Naive thymus-derived CD4-positive, alpha-beta T cell (primary cell): ENCODE measurements around the gene PITPNM1. TPM values are rescaled to one million over a fixed set of nuclear protein-coding genes. Genes with fewer than 3 reads are reported as not detected.

Source experiments
- ATAC-seq: fragments of 150-1000 bp; cut with Tn5 transposase; 2 replicates; pipeline ENCODE4 v1.10.0; 2021; ENCODE audit warnings: mild to moderate bottlenecking, moderate library complexity
- CTCF ChIA-PET: fragments of 350-600 bp; sonication (Branson Sonifier 250); formaldehyde crosslinking; loops from one replicate; lab custom pipeline; 2021; ENCODE audit warnings: antibody characterized with exemption; lab: Charles Lee
- POLR2A ChIA-PET: fragments of 350-600 bp; sonication (Branson Sonifier 250); formaldehyde crosslinking; loops from one replicate; lab custom pipeline; 2021; ENCODE audit warnings: antibody characterized with exemption, inconsistent platforms; lab: Charles Lee
- DNase-seq, 9 donors: peaks; one replicate each; pipeline versions ENCODE4 v3.0.0 to v3.0.0-alpha.2; 2020 to 2022; ENCODE audit warnings: mixed read lengths in 1 of 9
- H3K27ac ChIP-seq: one replicate; pipeline ENCODE4 v1.7.0; 2013; ENCODE audit warnings: mild to moderate bottlenecking, low read depth, low read length, moderate library complexity
- H3K27me3 ChIP-seq, 2 donors: one replicate each; pipeline ENCODE4 v1.7.0; 2013; ENCODE audit warnings: low read length in 2 of 2, mild to moderate bottlenecking in 2 of 2, moderate library complexity in 2 of 2; ENCODE audit not compliant: control insufficient read depth in 2 of 2, insufficient read depth in 2 of 2
- H3K36me3 ChIP-seq, 3 experiments: 1 replicate in 2 of 3; 2 replicates in 1 of 3; pipeline ENCODE4 v1.7.0; 2013; ENCODE audit warnings: low read length in 3 of 3, mild to moderate bottlenecking in 3 of 3, moderate library complexity in 1 of 3; ENCODE audit not compliant: insufficient read depth in 3 of 3, control insufficient read depth in 2 of 3
- H3K4me1 ChIP-seq, 2 donors: one replicate each; pipeline ENCODE4 v1.7.0; 2013; ENCODE audit warnings: low read length in 2 of 2, mild to moderate bottlenecking in 2 of 2, moderate library complexity in 1 of 2; ENCODE audit not compliant: control insufficient read depth in 2 of 2, insufficient read depth in 2 of 2
- H3K4me3 ChIP-seq: 2 replicates; pipeline ENCODE4 v1.7.0; 2013; ENCODE audit warnings: mild to moderate bottlenecking, low read length
- H3K9me3 ChIP-seq, 3 experiments: 1 replicate in 2 of 3; 2 replicates in 1 of 3; pipeline ENCODE4 v1.7.0; 2013; ENCODE audit warnings: low read length in 3 of 3; ENCODE audit not compliant: control insufficient read depth in 2 of 3
- H3K27ac Mint-ChIP-seq, 9 donors: one replicate each; pipeline ENCODE4 v1.8.0; 2020 to 2022; ENCODE audit warnings: mixed read lengths in 9 of 9, mild to moderate bottlenecking in 8 of 9, moderate library complexity in 5 of 9, inconsistent platforms in 2 of 9
- H3K27me3 Mint-ChIP-seq, 5 donors: one replicate each; pipeline ENCODE4 v1.8.0; 2021 to 2022; ENCODE audit warnings: mixed read lengths in 5 of 5, mild to moderate bottlenecking in 1 of 5
- H3K36me3 Mint-ChIP-seq, 5 donors: one replicate each; pipeline ENCODE4 v1.8.0; 2020 to 2022; ENCODE audit warnings: mixed read lengths in 5 of 5, mild to moderate bottlenecking in 3 of 5, inconsistent platforms in 1 of 5
- H3K4me1 Mint-ChIP-seq, 7 donors: one replicate each; pipeline ENCODE4 v1.8.0; 2020 to 2022; ENCODE audit warnings: mixed read lengths in 7 of 7, mild to moderate bottlenecking in 3 of 7, inconsistent platforms in 1 of 7
- H3K4me3 Mint-ChIP-seq, 10 donors: one replicate each; pipeline ENCODE4 v1.8.0; 2020 to 2022; ENCODE audit warnings: mild to moderate bottlenecking in 10 of 10, mixed read lengths in 10 of 10, moderate library complexity in 6 of 10, inconsistent platforms in 2 of 10
- H3K9me3 Mint-ChIP-seq, 11 donors: one replicate each; pipeline ENCODE4 v1.8.0; 2020 to 2022; ENCODE audit warnings: mixed read lengths in 11 of 11, mild to moderate bottlenecking in 4 of 11, inconsistent platforms in 1 of 11, moderate library complexity in 1 of 11
- intact Hi-C, 2 donors: fragments of 100-400 bp; cut with micrococcal nuclease; formaldehyde crosslinking; loops; one replicate each; pipeline ENCODE4 v1.15.1; 2023
- polyA plus RNA-seq, 2 donors: library from polyadenylated mRNA; unstranded; fragments of 300-500 nt; fragmentation: Illumina TruSeq; gene quantifications; one replicate each; pipeline ENCODE4 v1.2.3, GENCODE V29; 2021
- total RNA-seq, 6 experiments: library from RNA in 5 of 6; stranded (reverse) in 5 of 6; gene quantifications; 1 replicate in 5 of 6; 2 replicates in 1 of 6; pipeline ENCODE4 v1.2.3 and lab custom pipeline; 2021 to 2026

Gene PITPNM1
- total and polyA plus RNA-seq, 7 experiments from 2014 or later = 9.5 to 133 (median 92.4) TPM

DNA sequence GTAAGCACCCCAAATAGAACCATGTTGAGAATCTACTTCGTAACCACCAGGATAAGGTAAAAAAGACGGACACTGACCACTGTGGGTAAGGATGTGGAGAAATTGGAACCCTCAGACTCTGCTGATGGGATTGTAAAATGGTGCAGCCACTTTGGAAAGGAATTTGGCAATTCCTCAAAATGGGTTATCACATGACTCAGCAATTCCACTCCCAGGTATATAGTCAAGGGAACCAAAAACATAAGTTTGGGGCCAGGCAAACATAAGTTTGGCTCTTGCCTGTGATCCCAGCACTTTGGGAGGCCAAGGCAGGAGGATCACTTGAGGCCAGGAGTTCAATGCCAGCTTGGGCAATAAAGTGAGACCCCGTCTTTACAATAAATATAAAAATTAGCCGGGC is 23.2 kb upstream of the PITPNM1 start:
- ATAC-seq (no peak), DNase-seq (no peak)
- Mint-ChIP-seq H3K9me3 (peaks cover 0 to 7% (median 3%) of the 10 kb centered on the region in 11 donors), H3K27me3 (peaks cover 0 to 11% (median 5%) of the 10 kb centered on the region in 5 donors), H3K36me3 (peaks cover 0 to 1% (median 0%) of the 10 kb centered on the region in 5 donors), H3K4me1 (peaks cover 0 to 2% (median 0%) of the 10 kb centered on the region in 7 donors), H3K27ac (no peak overlapping the region), H3K4me3 (no peak overlapping the region)
- Histone ChIP-seq H3K4me3 (no peak overlapping the region), H3K27me3 (no peaks in the 10 kb centered on the region), H3K27ac (no peak overlapping the region), H3K4me1 (no peaks in the 10 kb centered on the region), H3K9me3 (peaks cover 0 to 2% (median 0%) of the 10 kb centered on the region in 3 experiments), H3K36me3 (no peaks in the 10 kb centered on the region)
- intact Hi-C loops = no loop called here
- ChIA-PET CTCF (no interaction called here), POLR2A (no interaction called here)

DNA sequence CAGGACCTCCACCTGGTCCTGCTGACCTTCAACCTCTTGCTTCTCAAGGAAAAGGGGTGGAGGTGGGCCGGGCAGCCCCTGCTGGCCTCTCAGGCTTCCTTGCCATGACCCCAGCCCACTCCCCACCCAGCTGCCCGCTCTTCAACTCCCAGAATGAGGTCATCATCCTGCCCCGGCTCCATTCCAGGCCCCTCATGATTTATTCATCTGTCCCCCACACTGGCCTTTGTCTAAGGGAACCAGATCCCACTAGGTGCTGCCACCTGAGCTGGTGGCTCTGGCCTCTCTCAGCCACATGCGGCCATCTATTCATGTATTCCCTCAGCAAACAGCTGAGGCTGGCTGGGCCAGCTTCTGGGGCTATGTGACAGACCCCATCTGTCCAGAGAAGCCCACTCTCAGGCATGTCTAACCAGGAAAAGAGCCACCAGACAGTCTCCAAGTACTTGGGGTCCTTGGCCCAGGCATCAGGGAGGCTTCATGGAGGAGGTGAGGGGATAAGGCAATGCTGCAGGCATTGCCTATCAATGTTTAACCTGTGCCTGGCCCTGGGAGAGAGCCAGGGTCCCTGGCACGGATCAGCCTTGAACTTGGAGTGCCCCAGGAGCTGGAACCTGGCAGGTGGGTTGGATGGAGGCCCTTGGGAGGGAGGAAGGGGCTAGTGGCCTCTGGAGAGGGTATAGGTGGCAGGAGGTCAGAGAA is 20.3 kb upstream of the PITPNM1 start:
- H3K27ac ChIP-seq = no peak overlapping the region
- ChIA-PET CTCF (no interaction called here), POLR2A (no interaction called here)
- H3K4me3 Mint-ChIP-seq = no peak overlapping the region
- H3K4me1 Mint-ChIP-seq = peaks cover 0 to 2% (median 0%) of the 10 kb centered on the region in 7 donors
- H3K36me3 ChIP-seq = no peaks in the 10 kb centered on the region
- no peak overlapping the region for H3K4me3 ChIP-seq
- H3K4me1 ChIP-seq = no peaks in the 10 kb centered on the region
- H3K9me3 ChIP-seq = no peaks in the 10 kb centered on the region
- intact Hi-C loops = no loop called here
- H3K9me3 Mint-ChIP-seq = peaks cover 0 to 6% (median 0%) of the 10 kb centered on the region in 11 donors
- DNase-seq (no peak), ATAC-seq (no peak)
- no peaks in the 10 kb centered on the region for H3K27me3 ChIP-seq
- H3K36me3 Mint-ChIP-seq = no peaks in the 10 kb centered on the region
- H3K27me3 Mint-ChIP-seq = peaks cover 0 to 11% (median 5%) of the 10 kb centered on the region in 5 donors
- H3K27ac Mint-ChIP-seq = peak overlapping the region in 1 of 9 donors; percentile 36

DNA sequence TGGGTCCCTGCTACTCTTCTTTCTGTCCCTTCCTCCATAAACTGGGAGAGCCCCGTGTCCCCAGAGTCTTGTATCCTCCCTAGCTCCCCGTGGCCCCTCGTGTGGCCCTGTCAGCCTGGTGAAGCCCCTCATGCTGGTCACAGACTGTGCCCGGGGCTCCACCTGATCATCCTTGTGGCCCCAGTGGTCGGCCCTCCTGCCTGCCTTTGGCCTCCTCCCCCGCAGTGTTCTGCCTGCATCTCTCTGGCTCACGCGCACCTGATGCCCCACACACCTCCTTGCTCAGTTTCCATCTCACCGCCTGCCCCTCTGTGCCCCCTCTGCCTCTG is 19.3 kb upstream of the PITPNM1 start:
- peaks cover 0 to 11% (median 5%) of the 10 kb centered on the region in 5 donors for H3K27me3 Mint-ChIP-seq
- Histone ChIP-seq H3K4me1 (no peaks in the 10 kb centered on the region), H3K36me3 (no peaks in the 10 kb centered on the region), H3K27me3 (no peaks in the 10 kb centered on the region), H3K4me3 (no peak overlapping the region), H3K9me3 (no peaks in the 10 kb centered on the region), H3K27ac (no peak overlapping the region)
- no peaks in the 10 kb centered on the region for H3K36me3 Mint-ChIP-seq
- no peak overlapping the region for H3K4me3 Mint-ChIP-seq
- ChIA-PET CTCF (no interaction called here), POLR2A (no interaction called here)
- ATAC-seq (no peak), DNase-seq (no peak)
- H3K27ac Mint-ChIP-seq = no peak overlapping the region
- intact Hi-C loops = no loop called here
- peaks cover 0 to 2% (median 0%) of the 10 kb centered on the region in 7 donors for H3K4me1 Mint-ChIP-seq
- peaks cover 0 to 6% (median 0%) of the 10 kb centered on the region in 11 donors for H3K9me3 Mint-ChIP-seq

DNA sequence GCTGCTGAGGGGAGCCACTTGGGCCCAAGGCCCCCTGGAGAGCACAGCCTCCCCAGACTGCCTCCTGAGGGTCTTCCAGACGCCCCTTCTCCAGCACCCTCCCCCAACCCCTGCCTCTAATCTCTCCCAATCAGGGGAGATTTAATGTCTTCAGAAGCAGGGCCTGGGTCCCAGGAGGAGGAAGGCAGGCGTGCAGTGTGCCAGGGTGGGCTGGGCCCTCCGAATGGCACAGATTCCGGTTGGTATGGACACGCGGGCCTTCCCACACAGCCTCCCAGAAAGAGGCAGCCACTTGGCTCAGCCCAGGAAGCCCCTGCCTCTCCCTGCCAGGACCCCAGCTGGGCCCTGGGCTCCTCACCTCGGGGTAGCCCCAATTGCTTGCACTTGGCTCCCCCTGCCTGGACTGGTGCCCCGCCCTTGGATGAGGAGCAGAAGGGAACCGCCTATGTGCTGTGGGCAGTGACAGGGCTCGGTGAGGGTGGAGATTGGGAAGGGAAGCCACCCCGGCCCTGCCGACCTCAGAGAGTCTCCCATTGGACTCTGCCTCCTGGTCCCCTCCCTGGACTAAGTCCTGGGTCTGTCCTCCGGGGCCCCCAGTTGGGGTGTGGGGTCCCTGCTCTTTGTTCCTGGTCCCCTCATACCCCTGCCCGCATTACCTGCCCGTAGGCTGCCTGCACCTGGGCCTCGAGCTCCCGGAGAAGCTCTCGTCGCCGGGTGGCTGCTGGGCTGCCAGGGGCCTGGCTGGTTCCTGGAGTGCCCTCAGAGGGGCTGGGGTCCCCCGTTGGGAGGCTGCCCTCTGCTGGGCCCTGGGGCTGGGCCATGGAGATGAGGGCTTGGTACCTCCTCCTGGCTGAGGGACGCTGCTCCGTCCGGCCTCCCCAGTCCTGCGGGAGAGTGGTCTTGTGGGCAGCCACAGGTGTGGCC is 18.7 kb upstream of the PITPNM1 start:
- Mint-ChIP-seq H3K4me1 (peaks cover 0 to 2% (median 0%) of the 10 kb centered on the region in 7 donors), H3K9me3 (peaks cover 0 to 6% (median 0%) of the 10 kb centered on the region in 11 donors), H3K27me3 (peaks cover 0 to 11% (median 5%) of the 10 kb centered on the region in 5 donors), H3K4me3 (no peak overlapping the region), H3K27ac (no peak overlapping the region), H3K36me3 (no peaks in the 10 kb centered on the region)
- Histone ChIP-seq H3K27me3 (no peaks in the 10 kb centered on the region), H3K27ac (no peak overlapping the region), H3K4me3 (no peak overlapping the region), H3K9me3 (no peaks in the 10 kb centered on the region), H3K36me3 (no peaks in the 10 kb centered on the region), H3K4me1 (no peaks in the 10 kb centered on the region)
- ChIA-PET POLR2A (no interaction called here), CTCF (no interaction called here)
- DNase-seq (no peak), ATAC-seq (no peak)
- intact Hi-C loops = no loop called here

DNA sequence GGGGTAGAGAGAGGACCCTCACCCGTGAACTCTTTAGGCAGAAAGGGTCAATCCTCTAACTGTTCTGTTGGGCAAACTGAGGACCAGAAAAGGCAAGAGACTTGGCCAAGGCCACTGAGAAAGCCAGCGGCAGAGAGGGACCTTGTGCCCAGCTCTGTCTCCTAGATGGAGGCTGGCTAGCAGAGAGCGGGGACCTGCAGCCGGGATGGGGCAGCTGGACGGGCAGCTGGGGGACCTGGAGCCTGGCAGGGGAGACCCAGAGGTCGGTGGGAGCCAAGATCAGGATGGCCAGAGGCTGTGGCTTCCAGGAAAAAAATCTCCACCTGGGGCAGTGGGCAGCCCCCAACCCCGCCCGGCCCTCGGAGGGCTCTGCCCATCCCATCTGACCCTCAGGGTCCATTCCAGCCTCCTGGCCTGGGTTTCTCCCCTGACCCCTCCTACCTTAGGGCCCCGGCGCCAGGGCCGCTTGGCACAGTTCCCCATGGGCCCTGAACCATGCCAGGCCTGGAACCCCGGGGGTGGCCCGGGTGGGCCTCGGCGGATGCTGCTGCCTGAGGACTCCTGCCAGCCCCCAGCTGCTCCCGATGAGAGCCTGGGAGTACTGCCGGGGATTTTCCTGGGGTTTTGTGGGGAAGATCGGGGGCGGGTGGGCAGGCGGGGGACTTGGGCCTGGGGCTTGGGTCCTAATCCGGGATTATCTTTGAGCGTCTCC is 17.8 kb upstream of the PITPNM1 start, which contains the start of gene CABP2:
TSS of gene CABP2 (minus strand) at position 603 of the 712 bp plus-strand sequence. CDS start at position 483, 120 bp downstream.
- H3K9me3 Mint-ChIP-seq = peaks cover 0 to 6% (median 0%) of the 10 kb centered on the region in 11 donors
- DNase-seq (no peak), ATAC-seq (no peak)
- H3K36me3 Mint-ChIP-seq = no peaks in the 10 kb centered on the region
- H3K27me3 Mint-ChIP-seq = peaks cover 0 to 11% (median 5%) of the 10 kb centered on the region in 5 donors
- H3K4me3 Mint-ChIP-seq = no peak within 1 kb of the TSS
- Histone ChIP-seq H3K36me3 (no peaks in the 10 kb centered on the region), H3K27me3 (no peaks in the 10 kb centered on the region), H3K9me3 (no peaks in the 10 kb centered on the region), H3K27ac (no peak within 1 kb of the TSS), H3K4me1 (no peaks in the 10 kb centered on the region), H3K4me3 (no peak within 1 kb of the TSS)
- ChIA-PET POLR2A (interaction anchor here (0.8 kb wide), 1 partner anchor 46 kb away, joined by 6 read pairs; no protein-coding TSS in a partner anchor), CTCF (no interaction called here)
- intact Hi-C loops = no loop called here
- H3K4me1 Mint-ChIP-seq = peaks cover 0 to 2% (median 0%) of the 10 kb centered on the region in 7 donors
- no peak within 1 kb of the TSS for H3K27ac Mint-ChIP-seq

DNA sequence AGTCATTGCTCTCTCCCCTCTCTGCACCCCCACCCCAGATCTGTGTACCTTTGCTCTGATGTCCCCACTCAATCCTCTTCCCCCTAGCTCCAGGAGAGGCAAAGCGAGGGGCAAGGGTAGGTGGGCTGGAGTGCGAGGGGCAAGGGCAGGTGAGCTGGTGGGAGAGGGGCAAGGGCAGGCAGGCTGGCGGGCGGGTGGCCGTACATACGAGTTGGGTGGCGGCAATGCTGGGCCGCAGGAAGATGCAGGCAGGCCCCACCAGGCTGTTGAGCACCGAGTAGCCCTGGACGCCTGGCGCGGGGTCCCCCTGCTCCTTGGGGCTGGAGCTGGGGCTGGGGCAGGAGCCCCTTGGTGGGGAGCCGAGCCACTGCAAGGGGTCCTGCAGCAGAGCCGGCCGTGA is 17.2 kb upstream of the PITPNM1 start:
- intact Hi-C loops = no loop called here
- CTCF ChIA-PET = no interaction called here
- no peak overlapping the region for H3K27ac Mint-ChIP-seq

More for the DNA sequence above, 17.2 kb upstream of the PITPNM1 start:
- Mint-ChIP-seq H3K9me3 (peaks cover 0 to 2% (median 0%) of the 10 kb centered on the region in 11 donors), H3K27me3 (peaks cover 0 to 8% (median 2%) of the 10 kb centered on the region in 5 donors), H3K4me1 (peaks cover 0 to 2% (median 0%) of the 10 kb centered on the region in 7 donors), H3K4me3 (no peak overlapping the region), H3K36me3 (no peaks in the 10 kb centered on the region)
- H3K27me3 ChIP-seq = no peaks in the 10 kb centered on the region
- POLR2A ChIA-PET = interaction anchor here (0.8 kb wide), 1 partner anchor 47 kb away, joined by 6 read pairs; no protein-coding TSS in a partner anchor
- ATAC-seq = no peak
- no peak overlapping the region for H3K27ac ChIP-seq
- no peaks in the 10 kb centered on the region for H3K9me3 ChIP-seq
- DNase-seq = no peak
- H3K36me3 ChIP-seq = no peaks in the 10 kb centered on the region
- no peak overlapping the region for H3K4me3 ChIP-seq
- no peaks in the 10 kb centered on the region for H3K4me1 ChIP-seq
